Mesangial cell (primary cell): ENCODE results near the gene RCOR3. TPM values are rescaled to one million over a fixed set of nuclear protein-coding genes. Genes with fewer than 3 reads are reported as not detected.

Source experiments
- total RNA-seq: library from RNA; depleted of rRNA; stranded (reverse); fragments of >200 nt; gene quantifications from 2 replicates; pipeline ENCODE4 v1.2.3, GENCODE V29; 2015

The RCOR3 gene
- total RNA-seq: 13.0 and 18.8 TPM in 2 replicates

DNA sequence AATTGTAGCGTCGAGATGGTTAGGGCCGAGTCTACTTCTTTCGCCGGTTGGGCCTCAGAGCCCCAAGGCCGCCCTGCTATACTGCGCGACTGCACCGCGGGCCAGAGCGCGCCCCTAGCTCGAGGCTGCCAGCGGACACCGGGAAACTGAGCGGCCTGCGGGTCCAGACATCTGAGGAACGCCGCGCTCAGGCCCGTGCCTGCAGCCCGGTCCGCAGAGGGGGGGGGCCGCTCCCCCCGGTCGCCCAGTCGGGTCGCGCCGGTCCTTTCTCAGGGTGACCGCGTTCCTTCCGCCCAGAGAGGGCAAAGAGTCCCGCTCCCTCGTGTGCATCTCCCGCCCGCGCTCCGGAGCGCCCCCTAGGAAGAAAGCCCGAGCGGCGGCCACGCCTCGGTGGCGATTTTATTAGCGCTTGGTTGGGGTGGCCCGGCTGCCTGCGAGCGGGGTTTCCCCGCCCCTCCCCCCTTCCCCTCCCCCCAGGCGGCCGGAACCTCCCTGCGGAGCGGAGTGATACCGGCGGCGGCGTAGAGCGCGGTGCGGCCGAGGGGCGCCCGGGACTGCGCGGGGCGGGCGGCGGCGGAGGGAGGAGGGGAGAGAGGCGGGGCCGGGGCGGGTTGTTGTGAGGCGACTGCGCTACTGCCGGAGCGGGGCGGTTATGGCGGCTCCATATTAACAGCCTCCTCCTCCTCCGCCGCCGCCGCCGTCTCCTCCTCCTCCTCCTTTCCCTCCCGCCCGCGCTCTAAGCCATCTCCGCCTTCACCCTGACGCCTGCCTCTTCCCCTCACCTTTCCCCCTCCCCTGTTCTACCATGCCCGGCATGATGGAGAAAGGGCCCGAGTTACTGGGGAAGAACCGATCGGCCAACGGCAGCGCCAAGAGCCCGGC, at the start of gene RCOR3:
RCOR3 (plus strand) TSS at position 611 of the 882 bp plus-strand sequence; CDS start at position 806, 195 bp downstream.

DNA sequence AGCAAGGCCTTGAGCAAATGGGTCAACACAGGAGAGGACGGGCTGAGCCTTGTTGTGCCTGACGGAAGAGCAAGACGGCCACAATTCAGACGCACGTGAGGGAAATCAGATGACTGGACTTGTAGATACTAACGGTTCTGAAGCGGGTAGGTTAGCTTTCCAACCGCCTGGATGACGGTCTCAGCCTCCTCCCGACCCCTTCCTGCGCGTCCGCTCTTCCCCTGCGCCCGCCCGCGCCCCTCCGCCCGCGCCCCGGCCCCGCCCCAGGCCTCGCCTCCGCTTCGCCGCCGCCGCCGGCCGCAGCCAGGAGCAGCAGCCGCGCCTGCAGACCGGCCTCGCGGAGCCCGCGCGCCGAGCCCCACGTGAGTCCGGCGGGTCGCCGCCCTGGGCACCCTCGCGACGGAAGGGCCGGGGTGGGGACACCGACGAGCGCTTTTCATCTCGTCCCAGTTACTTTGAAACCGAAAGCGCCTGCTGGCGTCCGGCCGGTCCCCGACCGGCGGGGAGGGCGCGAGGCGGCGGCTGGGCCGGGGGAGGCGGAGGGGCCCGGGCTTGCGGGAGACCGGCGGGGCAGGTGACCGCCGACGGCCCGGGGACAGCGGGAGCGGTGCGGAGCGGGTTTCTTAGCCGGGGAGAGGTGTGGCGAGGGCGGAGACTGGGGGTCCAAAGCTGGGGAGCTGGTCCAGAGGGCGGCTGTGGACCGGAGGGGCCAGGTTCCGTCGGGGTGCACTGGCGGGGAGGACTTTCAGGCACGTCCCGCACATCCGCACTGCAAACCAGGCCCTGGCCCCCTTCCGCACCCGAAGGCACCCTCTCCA, 67.6 kb downstream of the RCOR3 start, which contains the start of gene TRAF5:
TRAF5 (plus strand) TSS at position 306 of the 818 bp plus-strand sequence. CDS start 26,407 bp downstream, outside the sequence.

Other genes with a start within 250 kb of the RCOR3 start
- 4.9 and 6.2 TPM in 2 replicates for gene KCNH1, start 125.2 kb upstream of the RCOR3 start, total RNA-seq
- gene TRAF5, start 67.5 kb downstream of the RCOR3 start, total RNA-seq: 6.5 and 11.8 TPM in 2 replicates
- gene RD3, start 232.8 kb downstream of the RCOR3 start, total RNA-seq: not detected in 2 replicates